MCF 10A (cell line): ENCODE data around the gene ACAA1. TPM values are rescaled to one million over a fixed set of nuclear protein-coding genes. Genes with fewer than 3 reads are reported as not detected.

Experiments used
- BruUV-seq: library from RNA; stranded (reverse); fragments of 400-500 nt; replicated peaks from 2 replicates; lab custom pipeline; 2021; lab: Mats Ljungman, UMichigan
- CTCF ChIA-PET: fragments of 300-600 bp; sonication (Branson Sonifier 250); formaldehyde crosslinking; extraction: SDS; loops from one replicate; lab custom pipeline; 2021; ENCODE audit warnings: antibody characterized with exemption, inconsistent platforms; lab: Yijun Ruan, JAX
- POLR2A ChIA-PET: fragments of 300-600, 350-650 bp; sonication (Branson Sonifier 250); formaldehyde crosslinking; extraction: SDS; loops from one replicate; lab custom pipeline; 2020; ENCODE audit warnings: antibody characterized with exemption, inconsistent platforms; lab: Yijun Ruan, JAX
- DNase-seq: peaks from one replicate; pipeline ENCODE4 v3.0.0-alpha.2; 2018; ENCODE audit not compliant: unreplicated experiment
- H3K27ac Mint-ChIP-seq: one replicate; pipeline ENCODE4 v1.8.0; 2022; ENCODE audit warnings: mild to moderate bottlenecking, low read depth, mixed read lengths; ENCODE audit not compliant: unreplicated experiment
- H3K27me3 Mint-ChIP-seq: one replicate; pipeline ENCODE4 v1.8.0; 2022; ENCODE audit warnings: mixed read lengths; ENCODE audit not compliant: insufficient read depth, unreplicated experiment
- H3K36me3 Mint-ChIP-seq: one replicate; pipeline ENCODE4 v1.8.0; 2022; ENCODE audit warnings: mild to moderate bottlenecking, moderate library complexity, mixed read lengths; ENCODE audit not compliant: insufficient read depth, unreplicated experiment
- H3K4me1 Mint-ChIP-seq: one replicate; pipeline ENCODE4 v1.8.0; 2022; ENCODE audit warnings: mixed read lengths; ENCODE audit not compliant: insufficient read depth, unreplicated experiment
- H3K4me3 Mint-ChIP-seq: one replicate; pipeline ENCODE4 v1.8.0; 2022; ENCODE audit warnings: mild to moderate bottlenecking, moderate library complexity, mixed read lengths; ENCODE audit not compliant: unreplicated experiment
- H3K9me3 Mint-ChIP-seq: one replicate; pipeline ENCODE4 v1.8.0; 2022; ENCODE audit warnings: mixed read lengths; ENCODE audit not compliant: unreplicated experiment
- intact Hi-C: fragments of 100-400 bp; cut with micrococcal nuclease; formaldehyde crosslinking; loops from 2 replicates; pipeline ENCODE4 v1.14.1; 2022
- total RNA-seq: library from RNA; stranded (reverse); gene quantifications from 2 replicates; pipeline ENCODE4 v1.2.3, GENCODE V29; 2022
- TF ChIP-seq, protein P1 (sequence below): fragments of 200-600 bp; IDR thresholded peaks from one replicate; pipeline ENCODE4 v1.8.0; 2022; ENCODE audit warnings: antibody characterized with exemption, mild to moderate bottlenecking; ENCODE audit not compliant: unreplicated experiment

The ACAA1 gene
- total RNA-seq, 1 experiment from 2014 or later, result 46.7 TPM

GRCh38 chr3:38109580-38110313 lies 27.2 kb downstream of the ACAA1 start:
- no peak overlapping the region for H3K4me3 Mint-ChIP-seq
- intact Hi-C loops, result no loop called here
- no TSS peak for BruUV-seq
- H3K36me3 Mint-ChIP-seq, result no peaks in the 10 kb centered on the region
- no peaks in the 10 kb centered on the region for H3K4me1 Mint-ChIP-seq
- no peak overlapping the region for H3K27ac Mint-ChIP-seq
- peaks cover 9% of the 10 kb centered on the region for H3K9me3 Mint-ChIP-seq
- TF ChIP-seq, protein P1, sequence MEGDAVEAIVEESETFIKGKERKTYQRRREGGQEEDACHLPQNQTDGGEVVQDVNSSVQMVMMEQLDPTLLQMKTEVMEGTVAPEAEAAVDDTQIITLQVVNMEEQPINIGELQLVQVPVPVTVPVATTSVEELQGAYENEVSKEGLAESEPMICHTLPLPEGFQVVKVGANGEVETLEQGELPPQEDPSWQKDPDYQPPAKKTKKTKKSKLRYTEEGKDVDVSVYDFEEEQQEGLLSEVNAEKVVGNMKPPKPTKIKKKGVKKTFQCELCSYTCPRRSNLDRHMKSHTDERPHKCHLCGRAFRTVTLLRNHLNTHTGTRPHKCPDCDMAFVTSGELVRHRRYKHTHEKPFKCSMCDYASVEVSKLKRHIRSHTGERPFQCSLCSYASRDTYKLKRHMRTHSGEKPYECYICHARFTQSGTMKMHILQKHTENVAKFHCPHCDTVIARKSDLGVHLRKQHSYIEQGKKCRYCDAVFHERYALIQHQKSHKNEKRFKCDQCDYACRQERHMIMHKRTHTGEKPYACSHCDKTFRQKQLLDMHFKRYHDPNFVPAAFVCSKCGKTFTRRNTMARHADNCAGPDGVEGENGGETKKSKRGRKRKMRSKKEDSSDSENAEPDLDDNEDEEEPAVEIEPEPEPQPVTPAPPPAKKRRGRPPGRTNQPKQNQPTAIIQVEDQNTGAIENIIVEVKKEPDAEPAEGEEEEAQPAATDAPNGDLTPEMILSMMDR, result no peak
- no peak for DNase-seq
- CTCF ChIA-PET, result interaction anchor here (1.2 to 1.7 kb wide), 3 partner anchors 8 to 106 kb away, joined by 3 to 8 read pairs (median 4); no protein-coding TSS in a partner anchor
- POLR2A ChIA-PET, result no interaction called here
- H3K27me3 Mint-ChIP-seq, result no peaks in the 10 kb centered on the region

DNA sequence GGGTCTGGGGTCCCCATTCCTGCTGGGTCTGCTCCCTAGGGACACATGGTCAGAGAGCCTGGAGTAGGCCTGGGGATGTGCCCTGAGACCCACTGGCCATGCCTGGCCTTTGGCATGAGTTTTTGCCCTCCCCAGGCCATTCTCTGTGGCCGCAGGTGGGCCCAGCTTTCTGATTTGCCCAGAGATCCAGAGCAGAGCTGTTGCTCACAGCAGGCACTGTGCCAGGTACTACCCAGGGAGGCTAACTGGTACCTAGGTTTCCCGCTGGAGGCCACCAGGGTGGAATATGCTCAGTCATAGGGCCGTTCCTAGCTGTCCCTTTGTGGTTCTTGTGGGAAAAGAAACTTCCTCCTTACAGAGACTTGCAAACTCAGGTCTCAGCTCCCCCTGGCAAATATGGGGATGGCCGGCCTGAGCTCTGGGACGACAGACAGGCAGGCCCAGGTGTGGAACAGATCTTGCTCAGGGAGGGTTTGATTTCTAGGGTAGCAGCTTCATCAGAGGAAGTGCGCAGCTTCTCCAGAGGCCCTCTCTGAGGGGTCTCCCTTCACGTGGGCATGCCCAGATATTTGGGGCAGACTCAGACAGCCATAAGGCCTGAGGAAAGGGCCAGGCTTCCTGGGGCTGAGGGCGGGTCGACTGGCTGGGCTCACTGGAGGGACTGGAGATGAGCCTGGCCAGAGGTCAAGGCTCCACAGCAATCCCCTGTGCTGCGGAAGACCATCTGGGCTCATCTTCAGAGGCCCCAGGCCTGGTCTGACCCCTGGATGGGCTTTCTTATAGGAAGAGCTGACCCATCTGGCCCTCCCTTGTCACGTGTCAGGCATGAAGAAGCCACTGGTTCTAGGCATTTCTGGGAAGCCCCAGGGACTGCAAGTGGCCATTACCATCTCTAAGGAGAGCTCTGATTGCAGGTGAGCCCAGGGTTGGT lies 28.0 kb downstream of the ACAA1 start:
- no peaks in the 10 kb centered on the region for H3K36me3 Mint-ChIP-seq
- H3K27ac Mint-ChIP-seq, result no peak overlapping the region
- ChIA-PET CTCF (interaction anchor here (0.7 to 2.4 kb wide), 5 partner anchors 8 to 105 kb away, joined by 3 to 16 read pairs (median 4); no protein-coding TSS in a partner anchor), POLR2A (no interaction called here)
- no peak overlapping the region for H3K4me3 Mint-ChIP-seq
- intact Hi-C loops, result no loop called here
- no peaks in the 10 kb centered on the region for H3K27me3 Mint-ChIP-seq
- DNase-seq, result no peak
- TF ChIP-seq, protein P1, result no peak
- H3K9me3 Mint-ChIP-seq, result peaks cover 9% of the 10 kb centered on the region
- BruUV-seq, result no TSS peak
- H3K4me1 Mint-ChIP-seq, result no peaks in the 10 kb centered on the region

DNA sequence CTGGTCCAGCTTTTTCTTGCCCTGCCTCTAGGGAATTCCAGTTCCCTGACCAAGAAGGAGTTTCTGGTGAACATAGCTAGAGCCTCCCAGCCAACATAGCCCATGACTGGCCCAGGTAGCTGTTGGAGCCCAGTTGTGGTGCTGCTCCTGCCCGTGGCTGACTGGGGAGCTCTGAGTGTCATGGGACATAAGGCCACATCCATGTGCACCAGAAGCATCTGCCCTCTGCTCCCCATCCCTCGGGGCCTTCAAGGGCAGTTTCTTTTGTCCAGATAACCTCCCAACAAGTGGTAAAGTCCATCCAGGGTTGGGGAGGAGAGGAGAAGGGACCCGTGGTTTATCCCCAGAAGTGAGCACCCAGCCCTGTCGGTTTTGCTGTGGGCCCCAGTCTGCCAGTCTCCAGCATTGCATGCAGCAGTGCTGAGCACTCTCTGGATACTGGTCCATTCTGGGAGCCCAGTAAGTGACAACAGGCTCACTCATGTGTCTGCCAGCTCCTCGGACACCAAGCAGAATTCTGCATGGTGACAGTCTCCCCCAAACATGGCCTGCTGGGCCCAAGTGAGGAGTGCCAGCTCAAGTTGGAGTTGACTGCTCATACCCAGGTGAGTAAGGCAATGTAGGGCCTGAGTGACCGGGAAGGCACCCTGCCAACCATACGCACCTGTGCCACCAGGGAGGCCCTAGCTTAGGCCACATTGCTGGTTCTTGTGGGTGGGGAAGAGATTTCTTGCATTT lies 28.8 kb downstream of the ACAA1 start:
- H3K4me1 Mint-ChIP-seq, result no peaks in the 10 kb centered on the region
- TF ChIP-seq, protein P1, result no peak
- ChIA-PET POLR2A (no interaction called here), CTCF (interaction anchor here (0.6 to 2.4 kb wide), 3 partner anchors 9 to 372 kb away, joined by 3 to 16 read pairs (median 8); no protein-coding TSS in a partner anchor)
- intact Hi-C loops, result no loop called here
- no peak overlapping the region for H3K27ac Mint-ChIP-seq
- no peak for DNase-seq
- no peak overlapping the region for H3K4me3 Mint-ChIP-seq
- H3K36me3 Mint-ChIP-seq, result no peaks in the 10 kb centered on the region
- peaks cover 9% of the 10 kb centered on the region for H3K9me3 Mint-ChIP-seq
- BruUV-seq, result no TSS peak
- peaks cover 2% of the 10 kb centered on the region for H3K27me3 Mint-ChIP-seq
